ENCODE results near the gene C15orf39.
"Not testable (repeated sequence)": the region's sequence is repeated elsewhere in the genome, so short reads cannot be mapped to it uniquely, and the experiment has no call there.

The C15orf39 gene

GRCh38 chr15:75212200-75212858 lies 10.6 kb downstream of the C15orf39 start:
- DNase-seq (ENCODE audit: low spot score) = no peak

GRCh38 chr15:75213212-75213767 lies 11.6 kb downstream of the C15orf39 start:
- DNase-seq (ENCODE audit: low spot score) = no peak

GRCh38 chr15:75213768-75214221 lies 12.1 kb downstream of the C15orf39 start:
- DNase-seq (ENCODE audit: low spot score) = no peak

- DNase-seq (ENCODE audit: low spot score) = no peak
These were observed 12.8 kb downstream of the C15orf39 start for GRCh38 chr15:75214293-75215096.

GRCh38 chr15:75215107-75216004 lies 13.7 kb downstream of the C15orf39 start:
- DNase-seq (ENCODE audit: low spot score) = no peak

- no peak for DNase-seq (ENCODE audit: low spot score)
These were observed 15.3 kb downstream of the C15orf39 start for GRCh38 chr15:75217012-75217411.

- not testable (repeated sequence) for DNase-seq (ENCODE audit: low spot score)
These were observed 15.9 kb downstream of the C15orf39 start for GRCh38 chr15:75217574-75217973.

- not testable (repeated sequence) for DNase-seq (ENCODE audit: low spot score)
These were observed 17.8 kb downstream of the C15orf39 start for GRCh38 chr15:75219507-75219929.

GRCh38 chr15:75223688-75224087 lies 22.0 kb downstream of the C15orf39 start:
- DNase-seq (ENCODE audit: low spot score) = no peak

- no peak for DNase-seq (ENCODE audit: low spot score)
These were observed 22.6 kb downstream of the C15orf39 start for GRCh38 chr15:75224281-75224680.

GRCh38 chr15:75225102-75225836 lies 23.6 kb downstream of the C15orf39 start:
- not testable (repeated sequence) for DNase-seq (ENCODE audit: low spot score)

- no peak for DNase-seq (ENCODE audit: low spot score)
These were observed 24.5 kb downstream of the C15orf39 start for GRCh38 chr15:75225951-75226732.

GRCh38 chr15:75227112-75227511 lies 25.4 kb downstream of the C15orf39 start:
- DNase-seq (ENCODE audit: low spot score) = not testable (repeated sequence)

- DNase-seq (ENCODE audit: low spot score) = no peak
These were observed 26.1 kb downstream of the C15orf39 start for GRCh38 chr15:75227663-75228280.

- DNase-seq (ENCODE audit: low spot score) = no peak
These were observed 27.1 kb downstream of the C15orf39 start for GRCh38 chr15:75228787-75229186.

- DNase-seq (ENCODE audit: low spot score) = no peak
These were observed 27.7 kb downstream of the C15orf39 start for GRCh38 chr15:75229191-75230015.

GRCh38 chr15:75230016-75230343 lies 28.3 kb downstream of the C15orf39 start:
- DNase-seq (ENCODE audit: low spot score) = no peak

- no peak for DNase-seq (ENCODE audit: low spot score)
These were observed 29.1 kb downstream of the C15orf39 start for GRCh38 chr15:75230551-75231371.
